Stimulated activated CD8-positive, alpha-beta memory T cell treated with anti-CD3 and anti-CD28 coated beads, Interleukin-7, amount 100 ng/mL, for 24 hours (primary cell): Measurements from ENCODE around the gene FBXO22.
"Not testable (repeated sequence)": the region's sequence is repeated elsewhere in the genome, so short reads cannot be mapped to it uniquely, and the experiment has no call there.

Source experiments
- DNase-seq: peaks from one replicate; pipeline ENCODE4 v3.0.0-alpha.2; 2020; ENCODE audit warnings: low read depth

Gene FBXO22

DNA sequence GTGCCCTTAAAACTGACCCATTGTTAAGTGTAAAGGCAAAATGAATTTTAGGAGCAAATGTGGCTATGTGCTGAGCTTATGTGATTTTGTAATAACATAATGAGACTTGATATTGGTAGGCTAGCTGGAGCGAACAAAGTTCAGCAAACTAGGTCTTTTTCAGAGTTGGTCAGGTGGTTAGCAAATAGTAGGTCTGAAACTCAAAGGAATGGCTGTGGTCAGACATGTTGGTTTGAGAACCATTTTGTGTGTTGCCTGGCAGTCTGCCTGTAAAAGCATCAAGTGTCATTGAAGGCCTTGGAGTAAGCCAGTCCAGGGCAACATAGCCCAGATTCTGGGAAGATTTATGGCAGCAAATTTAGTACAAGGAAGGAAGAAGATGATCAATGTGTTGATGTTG lies 16.4 kb downstream of the FBXO22 start:
- DNase-seq = no peak

DNA sequence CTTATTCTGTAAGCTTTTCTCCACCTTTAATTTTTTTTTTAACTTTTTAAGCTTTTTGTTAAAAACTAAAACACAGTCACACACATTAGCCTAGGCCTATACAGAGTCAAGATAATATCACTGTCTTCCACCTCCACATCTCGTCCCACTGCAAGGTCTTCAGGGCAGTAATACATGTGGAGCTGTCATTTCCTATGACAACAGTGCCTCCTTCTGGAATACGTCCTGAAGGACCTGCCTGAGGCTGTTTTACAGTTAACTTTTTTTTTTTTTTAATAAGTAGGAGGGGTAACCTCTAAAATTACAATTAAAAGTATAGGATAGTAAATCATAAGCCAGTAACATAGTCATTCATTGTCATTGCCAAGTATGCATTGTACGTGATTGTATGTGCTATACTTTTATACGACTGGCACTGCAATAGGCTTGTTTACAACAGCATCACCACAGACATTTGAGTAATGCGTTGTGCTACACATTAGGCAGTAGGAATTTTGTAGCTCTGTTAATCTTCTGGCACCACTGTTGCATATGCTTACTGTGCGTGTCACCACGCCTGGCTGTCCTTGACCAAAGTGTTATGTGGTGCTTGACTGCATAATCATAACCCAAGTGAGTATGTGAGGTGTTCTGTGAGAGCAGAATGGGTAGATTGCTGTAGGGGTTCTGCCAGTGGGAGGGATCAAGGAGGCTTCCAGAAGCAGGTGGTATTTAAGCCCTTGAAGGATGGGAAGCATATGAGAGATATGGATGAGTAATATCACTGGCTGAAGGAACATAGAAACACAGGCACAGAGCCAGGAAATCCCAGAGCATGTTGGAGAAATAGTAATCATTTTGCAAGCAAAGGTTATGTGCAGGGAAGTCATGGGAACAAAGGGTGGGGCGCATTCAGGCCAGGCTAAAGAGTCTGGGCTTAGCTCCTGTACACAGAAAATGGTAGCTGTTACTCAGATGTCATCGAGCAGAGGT lies 18.3 kb downstream of the FBXO22 start:
- no peak for DNase-seq

DNA sequence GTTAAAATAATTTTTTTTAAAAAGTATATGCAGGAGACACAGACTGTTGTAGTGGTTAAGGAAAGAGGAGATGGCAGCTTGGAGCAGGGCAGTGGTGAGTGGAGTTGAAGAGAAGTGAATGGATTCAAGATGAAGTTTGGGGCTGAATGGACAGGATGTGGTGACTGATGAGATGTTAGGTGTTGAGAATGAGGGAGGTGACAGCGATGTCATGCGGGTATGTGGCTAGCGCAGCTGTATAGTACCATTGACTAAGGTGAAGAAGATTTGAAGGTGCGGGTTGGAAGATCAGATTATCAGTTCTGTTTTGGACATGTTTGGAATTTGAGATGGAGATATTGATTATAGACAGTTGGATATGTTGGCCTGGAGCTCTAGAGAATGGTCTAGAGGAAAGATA lies 20.1 kb downstream of the FBXO22 start:
- DNase-seq = no peak

DNA sequence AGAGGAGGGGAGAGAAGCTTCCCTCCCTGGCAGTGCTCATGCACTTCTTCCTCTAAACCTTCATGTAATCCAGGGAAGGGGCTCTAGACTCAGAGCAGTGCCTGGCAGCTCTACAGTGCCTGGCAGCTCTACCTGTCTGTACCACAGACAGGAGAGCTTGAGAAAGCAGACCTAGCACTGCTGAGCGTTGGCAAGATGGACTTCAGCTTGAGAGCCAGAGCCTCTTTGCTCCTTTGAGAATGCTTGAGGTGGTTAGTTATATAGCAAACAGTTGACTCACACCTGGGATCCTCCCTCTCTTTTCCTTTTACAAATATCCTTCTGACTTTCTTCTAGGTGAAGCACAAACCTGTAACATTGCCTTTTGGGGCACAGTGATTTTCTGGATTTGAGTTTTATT lies 20.9 kb downstream of the FBXO22 start:
- DNase-seq = no peak

DNA sequence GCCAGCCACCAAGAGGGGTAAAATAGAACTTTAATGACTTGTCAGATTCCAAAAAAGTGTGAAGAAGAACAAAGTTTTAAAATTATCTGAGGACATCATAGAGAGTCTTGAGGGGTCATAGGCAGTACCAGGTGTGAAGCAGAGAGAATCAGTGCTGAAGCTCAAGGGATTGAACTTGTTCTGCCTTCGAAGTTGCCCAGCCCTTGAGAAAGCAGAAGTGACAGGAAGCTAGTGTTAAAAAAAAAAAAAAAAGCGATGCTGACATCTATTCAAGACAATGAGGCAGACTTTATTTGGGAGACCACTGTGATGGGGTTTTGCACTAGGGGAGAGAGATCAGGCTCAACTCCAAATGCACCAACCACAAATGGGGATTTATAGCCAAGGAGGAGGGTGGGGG lies 21.8 kb downstream of the FBXO22 start:
- no peak for DNase-seq

DNA sequence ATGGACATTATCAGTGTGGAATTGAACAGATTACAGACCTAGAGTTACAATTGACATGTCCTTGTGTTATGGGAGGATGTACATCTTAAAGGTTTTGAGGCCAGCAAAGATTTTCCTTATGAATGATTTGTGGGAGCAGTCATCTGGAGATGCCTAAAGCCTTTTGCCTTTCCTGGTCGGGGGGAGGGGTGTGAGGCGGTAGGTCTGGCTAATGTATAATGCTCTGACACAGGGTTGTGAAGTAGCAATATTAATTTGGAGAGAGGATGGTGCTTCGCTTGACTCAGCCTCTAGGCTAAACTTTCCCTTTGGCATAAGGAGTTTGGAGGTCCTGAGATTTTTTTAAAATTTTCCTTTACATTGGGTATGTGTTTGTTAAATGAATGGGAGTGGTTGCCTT lies 23.3 kb downstream of the FBXO22 start:
- DNase-seq = no peak

DNA sequence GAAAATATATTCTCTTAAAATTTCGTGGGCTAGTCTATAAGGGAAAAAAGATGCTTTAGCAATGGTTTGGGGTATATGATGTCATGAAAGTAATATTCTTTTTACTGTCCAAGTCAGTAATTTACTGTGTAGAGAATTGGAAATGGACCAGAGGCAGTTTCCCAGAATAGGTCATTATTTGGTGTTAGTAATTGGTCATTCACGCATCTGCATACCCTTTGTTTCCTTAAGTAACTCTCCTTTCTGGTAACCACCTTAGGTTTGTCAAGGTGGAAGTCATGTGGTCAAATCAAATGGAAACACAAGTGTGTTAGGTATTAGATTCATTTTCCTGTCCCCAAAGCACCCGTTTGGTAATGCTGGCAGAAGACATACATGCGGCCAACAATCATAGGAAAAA lies 23.9 kb downstream of the FBXO22 start:
- no peak for DNase-seq

DNA sequence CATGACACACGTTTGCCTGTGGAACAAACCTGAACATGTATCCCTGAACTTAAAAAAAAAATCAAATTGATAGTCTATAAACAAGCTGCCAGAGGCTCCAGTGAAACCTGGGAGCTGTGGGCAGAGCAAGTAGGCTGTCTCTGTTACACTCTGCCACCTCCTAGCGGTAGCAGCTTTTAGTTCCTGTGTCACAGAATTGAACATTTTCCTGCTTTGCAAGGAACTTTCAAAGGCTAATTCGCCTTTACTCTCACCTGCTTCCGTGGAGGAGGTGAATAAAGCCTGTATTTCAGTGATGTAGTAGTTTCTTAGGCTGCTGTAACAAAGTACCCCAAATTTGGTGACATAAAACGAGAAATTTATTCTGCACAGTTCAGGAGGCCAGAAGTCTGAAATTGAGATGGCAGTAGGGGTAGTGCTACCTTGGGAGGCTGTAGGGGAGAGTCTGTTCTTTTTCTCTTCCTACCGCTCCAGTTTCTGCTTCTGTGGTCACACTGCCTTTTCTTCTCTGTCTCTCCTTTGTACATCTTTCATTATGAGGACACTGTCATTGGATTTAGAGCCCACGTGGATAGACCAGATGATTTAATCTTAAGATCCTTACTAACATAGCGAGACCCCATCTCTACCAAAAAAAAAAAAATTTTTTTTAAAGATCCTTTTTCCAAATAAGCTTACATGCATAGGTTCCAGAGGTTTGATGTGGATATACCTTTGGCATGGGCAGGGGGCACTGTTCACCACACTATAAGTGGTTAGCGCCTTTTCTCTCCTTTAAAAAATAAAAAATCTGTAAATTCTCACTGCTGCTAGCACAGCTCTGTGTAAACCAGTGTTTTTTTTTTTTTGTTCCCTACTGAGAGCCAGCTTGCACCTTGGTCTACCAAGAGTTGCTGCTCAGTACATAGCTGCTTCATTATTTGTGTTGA lies 25.3 kb downstream of the FBXO22 start:
- DNase-seq = no peak

DNA sequence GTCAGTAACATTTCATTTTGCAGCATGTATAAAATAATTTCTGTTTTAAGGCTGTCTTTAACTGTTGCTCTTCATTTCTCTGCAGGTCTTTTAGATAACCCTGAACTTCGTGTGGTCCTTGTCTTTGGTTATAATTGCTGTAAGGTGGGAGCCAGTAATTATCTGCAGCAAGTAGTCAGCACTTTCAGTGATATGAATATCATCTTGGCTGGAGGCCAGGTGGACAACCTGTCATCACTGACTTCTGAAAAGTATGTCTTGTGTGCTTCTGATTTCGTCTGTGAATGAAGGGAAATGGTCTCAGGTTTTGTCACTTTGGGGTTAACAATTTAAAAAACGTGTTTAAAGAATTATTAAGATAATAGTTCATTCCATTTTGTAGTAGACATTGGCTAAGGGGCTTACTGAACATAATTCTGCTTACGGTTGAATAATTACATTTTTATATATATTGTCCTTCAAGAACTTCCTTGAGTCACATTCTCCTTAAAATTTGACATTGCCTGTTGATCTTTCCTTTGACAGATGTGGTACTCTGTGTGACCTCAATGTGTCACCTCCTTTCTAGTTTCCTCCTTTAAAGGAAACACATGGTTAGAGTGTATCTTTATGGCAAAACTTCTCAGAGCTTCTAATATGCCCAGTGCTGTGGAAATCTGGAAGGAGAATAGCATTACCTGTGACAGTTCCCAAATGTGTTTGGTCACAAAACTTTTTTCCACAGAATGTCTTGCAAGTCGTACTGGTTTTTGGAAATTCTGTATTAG lies 26.3 kb downstream of the FBXO22 start:
- DNase-seq = no peak

DNA sequence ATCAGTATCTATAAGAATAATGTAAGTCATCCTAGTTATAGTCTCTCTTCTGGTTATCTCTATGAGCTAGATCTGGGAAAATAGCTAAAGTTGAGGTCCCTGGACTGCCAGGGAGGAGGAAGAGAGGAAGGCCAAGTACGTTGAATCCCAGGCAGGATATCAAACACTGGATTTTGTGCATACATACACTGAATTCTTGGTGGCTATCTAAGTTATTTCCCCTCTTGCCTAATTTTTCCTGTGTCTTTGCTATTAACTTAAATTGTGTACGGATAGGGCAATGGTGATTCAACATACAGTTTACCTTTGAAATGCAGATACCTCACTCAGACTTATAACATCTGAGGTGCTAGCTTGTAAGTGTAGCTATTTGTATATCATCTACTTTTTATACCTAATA lies 27.2 kb downstream of the FBXO22 start:
- no peak for DNase-seq

DNA sequence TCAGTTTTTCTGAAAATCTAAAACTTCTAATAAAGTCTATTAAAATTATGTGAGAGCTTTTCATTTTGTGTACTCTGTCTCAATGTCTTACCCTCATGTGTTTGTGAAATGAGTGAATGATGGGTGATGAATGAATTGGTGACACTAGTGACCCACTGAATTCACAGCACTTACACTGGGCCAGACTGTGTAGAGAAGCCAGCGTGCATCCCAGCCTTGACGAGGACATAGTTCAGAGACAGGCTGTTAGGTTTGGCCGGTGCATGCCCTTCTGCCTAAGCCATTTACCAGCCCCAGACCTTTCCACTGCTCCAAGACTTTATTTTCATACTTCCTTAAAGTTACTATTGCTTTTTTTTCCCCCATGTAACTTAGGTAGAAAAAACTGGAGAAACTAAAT lies 38.8 kb downstream of the FBXO22 start:
- DNase-seq = no peak

DNA sequence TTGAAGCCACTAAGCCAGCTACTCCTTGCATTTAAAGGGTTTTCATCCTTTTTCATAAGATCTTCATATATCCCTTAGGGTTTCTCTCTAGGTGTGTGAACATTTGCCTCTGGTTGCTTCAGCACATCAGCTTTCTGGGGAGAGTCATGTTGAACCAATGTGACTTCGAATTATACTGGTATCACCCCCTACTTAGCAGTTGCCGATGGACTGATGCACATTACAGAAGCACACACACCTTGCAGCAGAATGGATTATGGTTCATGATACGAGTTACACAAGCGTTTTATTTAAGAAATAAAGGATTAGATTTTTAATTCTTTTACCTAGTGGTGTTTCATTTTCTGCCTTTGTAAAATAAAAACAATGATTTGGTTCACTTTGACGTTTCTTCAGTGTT lies 39.6 kb downstream of the FBXO22 start:
- DNase-seq = no peak

DNA sequence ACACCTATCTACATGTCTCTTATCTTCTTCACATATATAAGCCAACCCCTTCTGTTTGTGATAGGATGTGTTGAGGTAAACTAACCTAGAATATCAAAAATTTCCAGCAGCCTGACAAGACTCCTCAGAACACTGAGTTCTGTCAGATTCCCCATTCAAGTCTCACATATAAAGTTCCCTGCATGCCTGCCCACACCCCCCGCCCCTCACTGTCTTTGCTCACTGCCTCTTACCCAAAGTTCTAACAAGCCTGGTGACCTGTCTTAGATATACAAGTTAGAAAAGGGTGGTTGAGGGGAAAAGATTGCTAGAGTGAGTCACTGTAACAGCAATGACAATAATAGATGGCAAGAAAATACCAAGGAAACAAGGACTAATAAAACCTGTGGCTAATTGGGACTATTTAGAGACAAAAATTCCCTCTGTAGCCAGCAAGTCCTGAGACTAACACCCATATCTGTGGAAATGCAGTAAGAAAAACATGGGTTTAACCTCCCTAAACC lies 40.1 kb downstream of the FBXO22 start:
- no peak for DNase-seq

DNA sequence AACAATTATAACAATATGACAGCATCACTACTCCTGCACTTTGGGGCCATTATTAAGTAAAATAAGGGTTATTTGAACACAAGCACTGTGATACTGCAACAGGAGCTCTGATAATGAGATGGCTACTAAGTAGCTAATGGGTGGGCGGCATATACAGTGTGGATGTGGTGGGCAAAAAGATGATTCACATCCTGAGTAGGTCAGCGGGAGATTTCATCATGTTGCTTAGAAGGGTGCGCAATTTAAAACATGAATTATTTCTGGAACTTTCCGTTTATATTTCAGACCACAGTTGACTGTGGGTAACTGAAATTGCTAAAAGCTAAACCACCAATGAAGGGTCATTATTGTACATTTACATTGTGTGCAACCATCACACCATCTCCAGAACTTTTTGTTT lies 42.3 kb downstream of the FBXO22 start:
- no peak for DNase-seq

DNA sequence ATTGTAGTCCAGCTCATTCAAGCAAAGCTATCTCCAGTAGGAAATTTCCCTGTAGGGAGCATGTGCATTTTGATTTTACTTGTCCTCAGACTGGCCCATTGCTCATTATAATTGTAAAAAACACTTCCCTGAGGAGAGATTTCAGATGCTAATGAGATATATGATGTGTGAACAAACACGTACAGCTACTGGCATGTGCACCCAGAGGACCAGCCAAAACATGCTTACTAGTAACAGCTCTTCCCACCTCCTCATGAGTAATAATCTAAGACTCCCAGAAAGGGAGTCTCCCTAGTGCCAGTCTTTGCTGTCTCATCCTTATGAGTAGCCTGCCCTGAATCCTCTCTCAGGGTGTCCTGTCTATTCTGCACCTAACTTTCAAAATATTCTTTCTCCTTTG lies 43.4 kb downstream of the FBXO22 start:
- no peak for DNase-seq

DNA sequence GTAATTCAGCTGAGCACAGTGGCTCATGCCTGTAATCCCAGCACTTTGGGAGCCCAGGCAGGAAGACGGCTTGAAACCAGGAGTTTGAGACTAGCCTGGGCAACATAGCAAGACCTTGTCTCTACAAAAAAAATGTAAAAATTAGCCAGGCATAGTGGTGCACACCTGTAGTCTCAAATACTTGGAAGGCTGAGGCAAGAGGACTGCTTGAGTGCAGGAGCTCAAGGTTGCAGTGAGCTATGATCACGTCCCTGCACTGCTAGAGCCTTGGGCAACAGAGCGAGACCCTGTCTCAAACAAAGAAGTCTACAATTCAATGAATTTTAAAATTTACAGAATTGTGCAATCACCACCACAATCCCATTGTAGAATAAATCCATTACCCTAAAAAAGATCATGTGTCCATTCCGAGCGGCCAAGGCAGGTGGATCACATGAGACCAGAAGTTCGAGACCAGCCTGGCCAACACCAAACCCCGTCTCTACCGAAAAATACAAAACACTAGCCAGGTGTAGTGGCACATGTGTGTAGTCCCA lies 45.2 kb downstream of the FBXO22 start:
- DNase-seq = no peak

DNA sequence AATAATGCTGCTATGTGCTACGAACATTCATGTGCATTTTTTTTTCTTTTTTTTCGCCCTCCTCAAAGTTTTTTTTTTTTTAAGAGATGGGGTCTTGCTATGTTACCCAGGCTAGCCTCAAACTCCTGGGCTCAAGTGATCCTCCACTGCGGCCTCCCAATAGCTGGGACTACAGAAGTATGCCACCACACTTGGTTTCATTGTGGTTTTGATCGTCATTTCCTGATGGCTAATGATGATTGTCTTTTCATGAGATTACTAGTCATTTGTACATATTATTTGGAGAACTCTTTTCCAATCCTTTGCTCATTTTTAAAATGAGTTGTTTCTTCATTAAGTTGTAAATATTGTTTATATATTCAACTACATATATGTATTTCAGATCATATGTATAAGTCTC lies 48.8 kb downstream of the FBXO22 start:
- no peak for DNase-seq

DNA sequence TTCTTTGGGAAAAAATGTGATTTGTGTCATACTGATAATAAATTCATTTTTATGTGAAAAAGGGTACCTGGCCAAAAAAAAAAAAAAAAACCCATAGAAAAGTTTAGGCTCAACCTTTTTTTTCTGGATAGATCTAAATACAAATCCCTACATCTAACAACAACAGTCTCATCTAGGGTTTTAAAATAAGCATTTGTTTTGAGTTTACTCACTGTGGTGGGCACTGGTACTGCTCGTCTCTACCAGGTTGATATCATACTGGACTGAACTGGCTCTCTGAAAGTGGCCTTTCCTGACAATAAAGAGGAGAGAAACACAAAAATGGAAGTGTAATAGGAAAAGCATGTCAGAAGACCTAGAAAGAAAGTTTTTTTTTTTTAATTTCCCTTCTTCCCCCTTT lies 52.0 kb downstream of the FBXO22 start:
- no peak for DNase-seq

DNA sequence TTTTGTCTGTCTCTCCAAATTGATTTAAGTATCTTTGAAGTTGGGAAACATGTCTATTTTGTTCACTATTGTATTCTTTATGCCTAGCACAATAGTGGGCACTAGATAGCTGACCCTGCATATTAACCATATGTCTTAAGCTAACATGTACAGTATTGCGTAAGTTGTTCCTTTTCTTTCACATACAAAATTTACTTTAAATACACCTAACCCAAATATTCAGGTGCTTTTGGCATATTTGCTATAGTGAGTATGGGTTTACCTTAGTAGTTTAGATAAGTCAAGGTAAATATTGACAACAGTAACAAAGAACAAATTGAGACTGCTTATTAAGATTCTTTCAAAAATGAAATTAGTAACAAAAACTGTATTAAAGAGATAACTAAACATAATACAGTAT lies 57.7 kb downstream of the FBXO22 start:
- no peak for DNase-seq

DNA sequence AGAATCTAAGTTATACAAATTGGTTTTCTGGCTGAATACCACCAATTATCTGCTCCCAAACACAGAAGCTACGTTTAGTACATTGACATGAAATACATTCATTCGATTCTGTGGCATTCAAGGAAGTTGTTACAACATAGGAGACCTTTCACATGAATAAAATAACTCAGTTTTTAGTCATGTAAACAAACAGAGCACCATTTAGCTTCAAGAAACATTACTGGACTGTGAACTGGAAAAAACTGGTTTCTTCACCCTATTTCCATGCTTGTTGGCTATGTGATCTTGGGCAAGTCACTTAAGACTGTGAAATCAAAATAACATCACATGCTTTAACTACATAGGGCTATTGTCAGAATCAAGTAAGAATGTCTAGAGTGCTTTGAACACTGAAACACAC lies 62.4 kb downstream of the FBXO22 start:
- no peak for DNase-seq

DNA sequence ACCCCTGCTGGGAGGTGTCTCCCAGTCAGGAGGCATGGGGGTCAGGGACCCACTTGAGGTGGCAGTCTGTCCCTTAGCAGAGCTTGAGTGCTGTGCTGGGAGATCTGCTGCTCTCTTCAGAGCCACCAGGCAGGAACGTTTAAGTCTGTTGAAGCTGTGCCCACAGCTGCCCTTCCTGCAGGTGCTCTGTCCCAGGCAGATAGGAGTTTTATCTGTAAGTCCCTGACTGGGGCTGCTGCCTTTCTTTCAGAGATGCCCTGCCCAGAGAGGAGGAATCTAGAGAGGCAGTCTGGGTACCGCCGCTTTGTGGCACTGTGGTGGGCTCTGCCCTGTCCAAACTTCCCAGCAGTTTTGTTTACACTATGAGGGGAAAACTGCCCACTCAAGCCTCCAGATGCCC lies 73.1 kb downstream of the FBXO22 start:
- not testable (repeated sequence) for DNase-seq
